Lung (tissue), 12 donors: Measurements from ENCODE around the gene DIRAS1. TPM values are rescaled to one million over a fixed set of nuclear protein-coding genes. Genes with fewer than 3 reads are reported as not detected.

Experiments used
- ATAC-seq: fragments of 200-7000 bp; cut with Tn5 transposase; one replicate; pipeline ENCODE4 v1.9.1; 2020; ENCODE audit warnings: moderate number of reproducible peaks; ENCODE audit not compliant: insufficient read depth, low FRiP score
- DNase-seq, 3 donors: peaks; one replicate each; pipeline ENCODE4 v3.0.0-alpha.2; 2013 to 2017
- H3K27ac ChIP-seq, 2 donors: one replicate each; pipeline ENCODE4 v1.5.1; 2013; ENCODE audit warnings: mild to moderate bottlenecking in 2 of 2, moderate library complexity in 2 of 2, control low read depth in 1 of 2, inconsistent platforms in 1 of 2, low read depth in 1 of 2, low read length in 1 of 2
- H3K27me3 ChIP-seq, 3 donors: one replicate each; pipeline ENCODE4 v1.5.1; 2013; ENCODE audit warnings: low read length in 2 of 3; ENCODE audit not compliant: control insufficient read depth in 3 of 3, insufficient read depth in 3 of 3
- H3K36me3 ChIP-seq, 4 donors: one replicate each; pipeline ENCODE4 v1.5.1; 2013; ENCODE audit warnings: low read length in 4 of 4, mild to moderate bottlenecking in 1 of 4, moderate library complexity in 1 of 4; ENCODE audit not compliant: control insufficient read depth in 4 of 4, insufficient read depth in 4 of 4
- H3K4me1 ChIP-seq, 5 donors: one replicate each; pipeline ENCODE4 v1.5.1; 2013; ENCODE audit warnings: low read length in 5 of 5, mild to moderate bottlenecking in 2 of 5, moderate library complexity in 1 of 5; ENCODE audit not compliant: control insufficient read depth in 5 of 5, insufficient read depth in 5 of 5
- H3K4me3 ChIP-seq: one replicate; pipeline ENCODE4 v1.5.1; 2013; ENCODE audit warnings: mild to moderate bottlenecking, control low read depth, moderate library complexity
- H3K9ac ChIP-seq, 2 donors: one replicate each; pipeline ENCODE4 v1.5.1; 2013; ENCODE audit warnings: low read length in 2 of 2, control low read depth in 1 of 2; ENCODE audit not compliant: insufficient read depth in 1 of 2
- H3K9me3 ChIP-seq, 4 donors: one replicate each; pipeline ENCODE4 v1.5.1; 2013; ENCODE audit warnings: low read length in 3 of 4, mild to moderate bottlenecking in 1 of 4, moderate library complexity in 1 of 4; ENCODE audit not compliant: control insufficient read depth in 4 of 4, insufficient read depth in 3 of 4
- WGBS, 2 donors: extraction: QIAGEN DNeasy Blood & Tissue Kit; methylation state at CpG; one replicate each; pipeline ENCODE4 v1.1.7; 2013; 5-methylcytosine and 5-hydroxymethylcytosine counted together
- polyA plus RNA-seq, 2 donors: library from polyadenylated mRNA; stranded (reverse); fragments of 200-250 nt; gene quantifications; one replicate each; pipeline ENCODE4 v1.2.1, GENCODE V29; 2013
- total RNA-seq, 2 donors: library from RNA; depleted of rRNA in 1 of 2; stranded (reverse); fragments of >200 nt in 1 of 2; gene quantifications; one replicate each; pipeline ENCODE4 v1.2.1, GENCODE V29; 2014 to 2021
- TF ChIP-seq, protein P1 (sequence below): IDR thresholded peaks from 2 replicates; pipeline ENCODE4 v1.5.1; 2012; ENCODE audit warnings: mild to moderate bottlenecking; ENCODE audit errors: control extremely low read depth, extremely low read depth
- donor health status: control.
- donor health status: control.
- donor health status: Bipolar disorder and iron deficiency.
- donor health status: healthy.
- donor health status: DM: yes; HTN: yes; CAD: no.

The DIRAS1 gene
- total and polyA plus RNA-seq, 4 donors = 0.37 to 1.2 (median 0.58) TPM

DNA sequence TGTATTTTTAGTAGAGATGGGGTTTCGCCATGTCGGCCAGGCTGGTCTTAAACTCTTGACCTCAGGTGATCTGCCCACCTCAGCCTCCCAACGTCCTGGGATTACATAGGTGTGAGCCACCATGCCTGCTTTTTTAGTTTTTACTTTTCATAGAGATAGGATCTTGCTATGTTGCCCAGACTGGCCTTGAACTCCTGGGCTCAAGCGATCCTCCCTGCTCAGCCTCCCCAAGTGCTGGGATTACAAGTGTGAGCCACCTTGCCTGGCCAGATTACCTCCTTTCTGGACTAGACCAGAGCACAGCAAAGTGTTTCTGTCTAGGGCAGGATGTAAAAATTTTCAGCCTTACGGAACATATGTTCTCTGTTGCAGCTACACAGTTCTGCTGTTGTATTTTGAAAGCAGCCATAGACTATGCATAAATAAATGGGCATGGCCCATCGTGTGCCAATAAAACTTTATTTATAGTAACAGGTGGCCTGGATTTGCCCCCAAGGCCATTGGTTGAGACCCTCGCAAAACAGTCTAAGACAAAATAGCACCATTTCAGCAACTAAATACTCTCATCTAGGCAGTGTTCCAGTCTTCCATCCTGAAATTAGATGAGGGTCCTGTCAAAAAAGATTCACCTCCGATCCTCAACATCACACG lies 54.7 kb downstream of the DIRAS1 start:
- no peak overlapping the region for H3K4me3 ChIP-seq
- DNase-seq (no peak), ATAC-seq (no peak)
- no peaks in the 10 kb centered on the region for H3K36me3 ChIP-seq
- no peak overlapping the region for H3K27ac ChIP-seq
- no peaks in the 10 kb centered on the region for H3K27me3 ChIP-seq
- no peaks in the 10 kb centered on the region for H3K4me1 ChIP-seq
- H3K9ac ChIP-seq = no peak overlapping the region
- peaks cover 0 to 3% (median 1%) of the 10 kb centered on the region in 4 donors for H3K9me3 ChIP-seq
- 89 to 95% methylated on average over 9 of the region's 9 CpGs for WGBS, 2 donors
- TF ChIP-seq, protein P1, sequence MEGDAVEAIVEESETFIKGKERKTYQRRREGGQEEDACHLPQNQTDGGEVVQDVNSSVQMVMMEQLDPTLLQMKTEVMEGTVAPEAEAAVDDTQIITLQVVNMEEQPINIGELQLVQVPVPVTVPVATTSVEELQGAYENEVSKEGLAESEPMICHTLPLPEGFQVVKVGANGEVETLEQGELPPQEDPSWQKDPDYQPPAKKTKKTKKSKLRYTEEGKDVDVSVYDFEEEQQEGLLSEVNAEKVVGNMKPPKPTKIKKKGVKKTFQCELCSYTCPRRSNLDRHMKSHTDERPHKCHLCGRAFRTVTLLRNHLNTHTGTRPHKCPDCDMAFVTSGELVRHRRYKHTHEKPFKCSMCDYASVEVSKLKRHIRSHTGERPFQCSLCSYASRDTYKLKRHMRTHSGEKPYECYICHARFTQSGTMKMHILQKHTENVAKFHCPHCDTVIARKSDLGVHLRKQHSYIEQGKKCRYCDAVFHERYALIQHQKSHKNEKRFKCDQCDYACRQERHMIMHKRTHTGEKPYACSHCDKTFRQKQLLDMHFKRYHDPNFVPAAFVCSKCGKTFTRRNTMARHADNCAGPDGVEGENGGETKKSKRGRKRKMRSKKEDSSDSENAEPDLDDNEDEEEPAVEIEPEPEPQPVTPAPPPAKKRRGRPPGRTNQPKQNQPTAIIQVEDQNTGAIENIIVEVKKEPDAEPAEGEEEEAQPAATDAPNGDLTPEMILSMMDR = no peak

DNA sequence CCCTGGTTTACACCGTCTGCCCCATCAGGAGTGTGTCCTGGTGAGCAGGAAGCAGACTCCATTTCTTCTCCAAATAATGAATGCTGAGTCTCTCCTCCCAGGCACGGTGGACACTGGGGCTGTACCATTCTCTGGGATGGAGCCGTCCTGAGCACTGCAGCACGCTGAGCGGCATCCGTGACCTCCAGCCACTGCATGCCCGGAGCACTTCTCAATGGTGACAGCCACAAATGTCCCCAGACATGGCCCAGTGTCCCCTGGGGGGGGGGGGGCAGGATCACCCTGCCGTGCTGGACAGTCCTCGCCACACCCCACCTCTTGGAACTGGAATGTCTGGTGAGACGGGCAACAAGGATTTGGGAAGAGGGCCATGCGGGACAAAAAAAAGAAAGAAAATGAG lies 56.1 kb downstream of the DIRAS1 start:
- ATAC-seq (no peak), DNase-seq (no peak)
- TF ChIP-seq, protein P1 = no peak
- Histone ChIP-seq H3K36me3 (no peaks in the 10 kb centered on the region), H3K4me3 (no peak overlapping the region), H3K9me3 (peaks cover 0 to 3% (median 2%) of the 10 kb centered on the region in 4 donors), H3K4me1 (no peaks in the 10 kb centered on the region), H3K9ac (no peak overlapping the region), H3K27me3 (no peaks in the 10 kb centered on the region), H3K27ac (peak overlapping the region in 1 of 2 donors; percentile 83)
- 91 to 97% methylated on average over 11 of the region's 11 CpGs for WGBS, 2 donors

Other genes starting within 250 kb of the DIRAS1 start
- gene GADD45B, start 245.2 kb downstream of the DIRAS1 start, total RNA-seq = 10 to 100 TPM; 81.0 to 92.7 TPM
- gene GADD45B, start 245.2 kb downstream of the DIRAS1 start, polyA plus RNA-seq = 100 to 1,000 TPM in 1 of 2 donors, 10 to 100 TPM in 1; 92.4 to 405 TPM
- gene GNG7, start 18.7 kb downstream of the DIRAS1 start, total RNA-seq = 1 to 10 TPM; 2.4 to 4.5 TPM
- gene GNG7, start 18.7 kb downstream of the DIRAS1 start, polyA plus RNA-seq = 1 to 10 TPM; 1.6 to 3.1 TPM
- 10 to 100 TPM; 17.7 to 37.0 TPM for gene SLC39A3, start 18.6 kb upstream of the DIRAS1 start, total RNA-seq
- 10 to 100 TPM; 47.1 to 51.2 TPM for gene SLC39A3, start 18.6 kb upstream of the DIRAS1 start, polyA plus RNA-seq
- 10 to 100 TPM; 33.3 to 48.0 TPM for gene SGTA, start 61.9 kb upstream of the DIRAS1 start, total RNA-seq
- 10 to 100 TPM; 55.7 to 64.7 TPM for gene SGTA, start 61.9 kb upstream of the DIRAS1 start, polyA plus RNA-seq
- gene THOP1, start 64.1 kb upstream of the DIRAS1 start, total RNA-seq = 10 to 100 TPM; 23.8 to 70.5 TPM
- gene THOP1, start 64.1 kb upstream of the DIRAS1 start, polyA plus RNA-seq = 10 to 100 TPM; 58.7 to 71.9 TPM
- 1 to 10 TPM; 5.0 to 8.8 TPM for gene ZNF554, start 98.5 kb upstream of the DIRAS1 start, total RNA-seq
- gene ZNF554, start 98.5 kb upstream of the DIRAS1 start, polyA plus RNA-seq = 1 to 10 TPM; 1.1 to 3.1 TPM
- 1 to 10 TPM; 5.0 to 9.6 TPM for gene ZNF555, start 120.1 kb upstream of the DIRAS1 start, total RNA-seq
- gene ZNF555, start 120.1 kb upstream of the DIRAS1 start, polyA plus RNA-seq = 1 to 10 TPM; 1.6 to 2.1 TPM
- gene ZNF556, start 146.0 kb upstream of the DIRAS1 start, total RNA-seq = not detected
- under 1 TPM; 0.02 to 0.09 TPM for gene ZNF556, start 146.0 kb upstream of the DIRAS1 start, polyA plus RNA-seq
- 1 to 10 TPM; 4.3 to 4.6 TPM for gene ZNF57, start 179.6 kb upstream of the DIRAS1 start, total RNA-seq
- 1 to 10 TPM; 4.0 to 5.5 TPM for gene ZNF57, start 179.6 kb upstream of the DIRAS1 start, polyA plus RNA-seq
- 1 to 10 TPM; 3.3 to 6.7 TPM for gene ZNF77, start 223.6 kb upstream of the DIRAS1 start, total RNA-seq
- 1 to 10 TPM; 3.0 to 3.2 TPM for gene ZNF77, start 223.6 kb upstream of the DIRAS1 start, polyA plus RNA-seq